Activated naive CD4-positive, alpha-beta T cell treated with Interleukin-2 at 50 U/mL for 16 hours (primary cell): ENCODE measurements around the gene NPHP3.

Experiments
- DNase-seq: peaks from one replicate; pipeline ENCODE4 v3.0.0-alpha.2; 2020

NPHP3 gene

GRCh38 chr3:132694991-132695390 lies 27.2 kb downstream of the NPHP3 start:
- no peak for DNase-seq

GRCh38 chr3:132690040-132690439 lies 32.2 kb downstream of the NPHP3 start:
- no peak for DNase-seq

GRCh38 chr3:132682201-132682600 lies 40.0 kb downstream of the NPHP3 start:
- DNase-seq: no peak

- DNase-seq: no peak
Measured at GRCh38 chr3:132681421-132681820, 40.8 kb downstream of the NPHP3 start.

GRCh38 chr3:132679911-132680310 lies 42.3 kb downstream of the NPHP3 start:
- no peak for DNase-seq

GRCh38 chr3:132675408-132675807 lies 46.8 kb downstream of the NPHP3 start:
- DNase-seq: no peak

GRCh38 chr3:132669256-132669777 lies 52.9 kb downstream of the NPHP3 start:
- no peak for DNase-seq

- no peak for DNase-seq
Measured at GRCh38 chr3:132665230-132665745, 56.9 kb downstream of the NPHP3 start.

- no peak for DNase-seq
Measured at GRCh38 chr3:132662212-132662611, 60.0 kb downstream of the NPHP3 start.

- no peak for DNase-seq
Measured at GRCh38 chr3:132661101-132661500, 61.1 kb downstream of the NPHP3 start.

- no peak for DNase-seq
Measured at GRCh38 chr3:132660811-132661070, 61.5 kb downstream of the NPHP3 start.

- peak; percentile 80 for DNase-seq
Measured at GRCh38 chr3:132660052-132660810, 62.0 kb downstream of the NPHP3 start, which contains the start of gene UBA5. UBA5 (plus strand) TSS chr3:132660329; CDS start chr3:132660538, 209 bp downstream.

- DNase-seq: peak; percentile 29
Measured at GRCh38 chr3:132659365-132660051, 62.7 kb downstream of the NPHP3 start, which contains the start of gene ACAD11. ACAD11 (minus strand) TSS chr3:132659809; CDS start chr3:132659751, 58 bp downstream.

GRCh38 chr3:132659000-132659364 lies 63.2 kb downstream of the NPHP3 start:
- no peak for DNase-seq

GRCh38 chr3:132657869-132658747 lies 64.1 kb downstream of the NPHP3 start:
- DNase-seq: no peak

GRCh38 chr3:132655471-132655870 lies 66.7 kb downstream of the NPHP3 start:
- DNase-seq: no peak

GRCh38 chr3:132654721-132655120 lies 67.5 kb downstream of the NPHP3 start:
- no peak for DNase-seq

GRCh38 chr3:132654190-132654589 lies 68.0 kb downstream of the NPHP3 start:
- DNase-seq: no peak

- DNase-seq: no peak
Measured at GRCh38 chr3:132652640-132653270, 69.5 kb downstream of the NPHP3 start.

- no peak for DNase-seq
Measured at GRCh38 chr3:132650153-132650552, 72.1 kb downstream of the NPHP3 start.

- DNase-seq: no peak
Measured at GRCh38 chr3:132645058-132645457, 77.2 kb downstream of the NPHP3 start.

- no peak for DNase-seq
Measured at GRCh38 chr3:132643366-132643765, 78.8 kb downstream of the NPHP3 start.

GRCh38 chr3:132642539-132642847 lies 79.7 kb downstream of the NPHP3 start:
- no peak for DNase-seq
